Heart left ventricle (tissue), 16 donors: ENCODE data around the gene NCOR1. TPM values are rescaled to one million over a fixed set of nuclear protein-coding genes. Genes with fewer than 3 reads are reported as not detected.

Experiments
- ATAC-seq, 4 donors: fragments of 200-7000 bp; cut with Tn5 transposase; one replicate each; pipeline ENCODE4 v1.9.1; 2020 to 2022; ENCODE audit warnings: moderate library complexity in 4 of 4, mild to moderate bottlenecking in 3 of 4, moderate number of reproducible peaks in 1 of 4
- DNase-seq, 5 donors: peaks; one replicate each; pipeline ENCODE4 v3.0.0-alpha.2; 2020
- H3K27ac ChIP-seq, 12 donors: fragments of 200-600 bp; sonication (generic) in 4 of 12; one replicate each; pipeline versions ENCODE4 v1.5.0 to v1.8.0; 2016 to 2022; ENCODE audit warnings: mild to moderate bottlenecking in 2 of 12
- H3K27me3 ChIP-seq, 9 donors: fragments of 200-600 bp; sonication (generic) in 2 of 9; one replicate each; pipeline versions ENCODE4 v1.5.1 to v1.8.0; 2016 to 2022; ENCODE audit warnings: mild to moderate bottlenecking in 3 of 9
- H3K36me3 ChIP-seq, 9 donors: fragments of 200-600 bp; sonication (generic) in 2 of 9; one replicate each; pipeline versions ENCODE4 v1.5.0 to v1.8.0; 2018 to 2022; ENCODE audit warnings: mild to moderate bottlenecking in 2 of 9
- H3K4me1 ChIP-seq, 12 donors: fragments of 200-600 bp; sonication (generic) in 4 of 12; one replicate each; pipeline versions ENCODE4 v1.5.0 to v1.8.0; 2016 to 2022; ENCODE audit warnings: mild to moderate bottlenecking in 3 of 12
- H3K4me3 ChIP-seq, 12 donors: fragments of 200-600 bp; sonication (generic) in 4 of 12; one replicate each; pipeline versions ENCODE4 v1.5.0 to v1.8.0; 2017 to 2022; ENCODE audit warnings: mild to moderate bottlenecking in 9 of 12, moderate library complexity in 4 of 12
- H3K9me3 ChIP-seq, 12 donors: fragments of 200-600 bp; sonication (generic) in 4 of 12; one replicate each; pipeline versions ENCODE4 v1.5.0 to v1.8.0; 2016 to 2022; ENCODE audit warnings: mild to moderate bottlenecking in 1 of 12
- POLR2A ChIP-seq, 2 donors: fragments of 450-650 bp; IDR thresholded peaks; one replicate each; pipeline ENCODE4 v1.6.1; 2017; ENCODE audit warnings: antibody characterized with exemption in 2 of 2, mild to moderate bottlenecking in 2 of 2, moderate library complexity in 2 of 2
- WGBS, 4 donors: extraction: QIAGEN DNeasy Blood & Tissue Kit in 2 of 4; methylation state at CpG; one replicate each; pipeline versions ENCODE4 v1.1.5 to v1.1.7; 2013 to 2018; 5-methylcytosine and 5-hydroxymethylcytosine counted together
- intact Hi-C, 10 donors: fragments of 100-400 bp; cut with DNase I; formaldehyde crosslinking; loops; one replicate each; pipeline versions ENCODE4 v1.11.1 to v1.14.2; 2022
- polyA plus RNA-seq, 2 donors: library from polyadenylated mRNA; stranded (reverse); fragments of 200-250 nt; gene quantifications; one replicate each; pipeline ENCODE4 v1.2.3, GENCODE V29; 2013
- total RNA-seq, 9 donors: library from RNA; depleted of rRNA in 2 of 9; stranded (reverse); fragments of >200 nt in 2 of 9; fragmentation: NEBNext Ultra II Directional in 3 of 9; extraction: Animal tissue kit (Norgen Biotek cat#: 25700) in 3 of 9; gene quantifications; one replicate each; pipeline versions ENCODE4 v1.1.0 to v1.2.4, GENCODE V29; 2016 to 2023
- TF ChIP-seq, protein P1 (sequence below), 12 donors: fragments of 200-600 bp; sonication (generic) in 4 of 12; IDR thresholded peaks; one replicate each; pipeline versions ENCODE4 v1.5.0 to v1.8.0; 2018 to 2022; ENCODE audit warnings: antibody characterized with exemption in 12 of 12, mild to moderate bottlenecking in 5 of 12
- donor health status: ischemic (EF 13 %, LVEDD 7.1; RV severe dilation, severe dysfunction).
- donor health status: healthy with polysubstance abuse.
- donor health status: DM: no; HTN: yes; CAD: no.
- donor health status: DM: no; HTN: no; CAD: no.
- donor health status: ischemic (EF 25% LVEDD 6.9; RV normal size, moderate dysfunction).
- donor health status: ischemic (EF 25% LVEDD 5.7; RV mildly dilated, moderate dysfunction).
- donor health status: healthy.
- donor health status: DM: yes; HTN: yes; CAD: no.
- donor health status: ischemic (EF 35%, LVEDD 5.7; RV mildly dilated, moderate dysfunction).
- donor health status: nonischemic (EF 11% LVEDD 7.7; RV severe dilation, severe dysfunction).
- donor health status: DM: yes; HTN: yes; CAD: no.
- donor health status: PGD.
- donor health status: ischemic (EF 29% LVEDD 5.4; RV normal size, mild dysfunction).
- donor health status: nonischemic (EF 23%, LVEDD 6.1; RV moderate dilation, normal function).

NCOR1 gene
- total and polyA plus RNA-seq, 11 donors = 35.2 to 92.2 (median 74.1) TPM

DNA sequence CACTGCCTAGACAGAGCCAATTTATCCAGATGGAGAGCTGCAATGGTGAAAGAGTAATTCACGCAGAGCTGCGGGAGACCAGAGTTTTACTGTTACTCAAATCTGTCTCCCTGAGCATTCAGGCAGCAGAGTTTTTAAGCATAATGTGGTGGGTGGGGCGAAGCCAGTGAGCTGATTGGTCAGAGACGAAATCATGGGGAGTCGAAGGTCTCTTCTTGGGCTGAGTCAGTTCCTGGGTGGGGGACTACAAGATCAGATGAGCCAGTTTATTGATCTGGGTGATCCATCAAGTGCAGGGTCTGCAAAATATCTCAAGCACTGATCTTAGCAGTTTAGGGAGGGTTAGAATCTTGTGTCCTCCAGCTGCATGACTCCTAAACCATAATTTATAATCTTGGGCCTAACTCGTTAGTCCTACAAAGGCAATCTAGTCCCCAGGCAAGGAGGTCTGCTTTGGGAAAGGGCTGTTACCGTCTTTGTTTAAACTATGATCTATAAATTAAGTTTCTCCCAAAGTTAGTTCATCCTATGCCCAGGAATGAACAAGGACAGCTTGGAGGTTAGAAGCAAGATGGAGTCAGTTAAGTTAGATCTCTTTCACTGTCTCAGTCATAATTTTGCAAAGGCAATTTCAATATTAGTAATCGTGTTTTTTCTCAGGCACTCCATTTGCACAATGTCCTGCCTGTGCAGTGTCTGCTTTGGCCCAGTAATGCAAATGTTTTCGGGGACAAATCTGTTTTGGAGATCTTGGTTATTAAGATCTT is 28.6 kb upstream of the NCOR1 start:
- no peaks in the 10 kb centered on the region for H3K4me1 ChIP-seq
- WGBS, 4 donors = 86 to 94% (median 92%) methylated on average over 9 of the region's 9 CpGs
- intact Hi-C loops = no loop called here
- H3K27me3 ChIP-seq = no peaks in the 10 kb centered on the region
- no peak overlapping the region for H3K27ac ChIP-seq
- TF ChIP-seq POLR2A (IDR thresholded peaks at IDR 0.05) = no peak
- TF ChIP-seq, protein P1, sequence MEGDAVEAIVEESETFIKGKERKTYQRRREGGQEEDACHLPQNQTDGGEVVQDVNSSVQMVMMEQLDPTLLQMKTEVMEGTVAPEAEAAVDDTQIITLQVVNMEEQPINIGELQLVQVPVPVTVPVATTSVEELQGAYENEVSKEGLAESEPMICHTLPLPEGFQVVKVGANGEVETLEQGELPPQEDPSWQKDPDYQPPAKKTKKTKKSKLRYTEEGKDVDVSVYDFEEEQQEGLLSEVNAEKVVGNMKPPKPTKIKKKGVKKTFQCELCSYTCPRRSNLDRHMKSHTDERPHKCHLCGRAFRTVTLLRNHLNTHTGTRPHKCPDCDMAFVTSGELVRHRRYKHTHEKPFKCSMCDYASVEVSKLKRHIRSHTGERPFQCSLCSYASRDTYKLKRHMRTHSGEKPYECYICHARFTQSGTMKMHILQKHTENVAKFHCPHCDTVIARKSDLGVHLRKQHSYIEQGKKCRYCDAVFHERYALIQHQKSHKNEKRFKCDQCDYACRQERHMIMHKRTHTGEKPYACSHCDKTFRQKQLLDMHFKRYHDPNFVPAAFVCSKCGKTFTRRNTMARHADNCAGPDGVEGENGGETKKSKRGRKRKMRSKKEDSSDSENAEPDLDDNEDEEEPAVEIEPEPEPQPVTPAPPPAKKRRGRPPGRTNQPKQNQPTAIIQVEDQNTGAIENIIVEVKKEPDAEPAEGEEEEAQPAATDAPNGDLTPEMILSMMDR (IDR thresholded peaks at IDR 0.05) = no peak
- no peaks in the 10 kb centered on the region for H3K36me3 ChIP-seq
- no peak for ATAC-seq
- DNase-seq = no peak
- H3K4me3 ChIP-seq = no peak overlapping the region
- no peaks in the 10 kb centered on the region for H3K9me3 ChIP-seq

DNA sequence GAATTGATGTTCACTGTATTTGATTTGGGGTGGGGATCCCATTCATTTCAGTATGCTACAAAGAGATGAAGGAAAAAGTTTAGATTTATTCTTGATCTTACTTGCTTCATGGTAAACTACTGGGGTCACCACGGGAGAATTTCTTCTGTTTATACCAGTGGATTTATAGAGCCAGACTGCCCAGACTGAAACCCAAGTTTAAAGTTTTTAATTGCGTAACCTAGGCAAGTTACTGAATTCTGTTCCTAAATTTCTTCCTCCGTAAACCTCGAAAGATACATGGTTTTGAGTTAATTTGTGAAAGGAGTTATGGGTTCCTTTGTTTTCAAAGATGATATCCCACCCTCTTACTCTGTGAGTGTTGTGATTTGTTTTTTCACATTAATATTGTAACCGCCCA is 28.1 kb upstream of the NCOR1 start:
- H3K27me3 ChIP-seq = no peaks in the 10 kb centered on the region
- no peak overlapping the region for H3K4me3 ChIP-seq
- no peaks in the 10 kb centered on the region for H3K9me3 ChIP-seq
- no peaks in the 10 kb centered on the region for H3K36me3 ChIP-seq
- no peaks in the 10 kb centered on the region for H3K4me1 ChIP-seq
- no peak for ATAC-seq
- no peak overlapping the region for H3K27ac ChIP-seq
- WGBS, 4 donors = 90 to 97% (median 92%) methylated on average over 5 of the region's 5 CpGs
- intact Hi-C loops = no loop called here
- no peak for TF ChIP-seq POLR2A (IDR thresholded peaks at IDR 0.05)
- TF ChIP-seq, protein P1 (IDR thresholded peaks at IDR 0.05) = no peak
- DNase-seq = no peak

DNA sequence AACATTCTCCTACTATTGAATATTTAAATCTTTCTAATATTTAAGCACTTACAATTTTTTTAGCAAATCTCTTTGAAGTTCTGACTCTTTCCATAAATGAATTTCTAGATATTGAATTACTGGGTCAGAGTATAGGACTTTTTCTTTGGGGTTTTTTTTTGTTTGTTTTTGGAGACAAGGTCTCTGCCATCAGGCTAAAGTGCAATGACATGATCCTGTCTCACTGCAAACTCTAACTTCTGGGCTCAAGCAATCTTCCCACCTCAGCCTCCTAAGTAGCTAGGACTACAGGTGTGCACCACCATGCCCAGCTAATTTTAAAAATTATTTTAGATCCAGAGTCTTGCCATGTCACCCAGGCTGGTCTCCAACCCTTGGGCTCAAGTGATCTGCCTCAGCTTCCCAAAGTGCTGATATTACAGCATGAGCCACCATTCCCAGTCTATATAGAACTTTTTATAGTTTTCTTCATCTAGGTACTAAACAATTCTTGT is 26.6 kb upstream of the NCOR1 start:
- Histone ChIP-seq H3K27ac (no peak overlapping the region), H3K27me3 (no peaks in the 10 kb centered on the region), H3K36me3 (peaks cover 0 to 2% (median 0%) of the 10 kb centered on the region in 9 donors), H3K9me3 (no peaks in the 10 kb centered on the region), H3K4me3 (no peak overlapping the region), H3K4me1 (no peaks in the 10 kb centered on the region)
- no peak for DNase-seq
- TF ChIP-seq, protein P1 (IDR thresholded peaks at IDR 0.05) = no peak
- intact Hi-C loops = no loop called here
- no peak for ATAC-seq

DNA sequence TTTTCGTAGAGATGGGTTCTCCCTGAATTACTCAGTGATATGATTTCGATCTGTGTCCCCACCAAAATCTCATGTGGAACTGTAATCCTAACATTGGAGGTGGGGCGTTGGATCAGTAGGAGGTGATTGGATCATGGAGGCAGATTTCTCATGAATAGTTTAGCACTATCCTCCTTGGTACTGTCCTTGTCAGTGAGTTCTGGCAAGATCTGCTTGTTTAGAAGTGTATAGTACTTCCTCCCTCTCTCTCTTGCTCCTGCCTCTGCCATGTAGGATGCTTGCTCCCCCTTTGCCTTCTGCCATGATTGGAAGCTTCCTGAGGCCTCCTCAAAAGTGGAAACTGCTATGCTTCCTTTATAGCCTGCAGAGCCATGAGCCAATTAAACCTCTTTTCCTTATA is 24.6 kb upstream of the NCOR1 start:
- no peak overlapping the region for H3K27ac ChIP-seq
- 97 to 100% (median 99%) methylated on average over 3 of the region's 3 CpGs for WGBS, 4 donors
- H3K4me1 ChIP-seq = no peaks in the 10 kb centered on the region
- TF ChIP-seq, protein P1 (IDR thresholded peaks at IDR 0.05) = no peak
- TF ChIP-seq POLR2A (IDR thresholded peaks at IDR 0.05) = no peak
- ATAC-seq = no peak
- H3K36me3 ChIP-seq = peaks cover 0 to 21% (median 0%) of the 10 kb centered on the region in 9 donors
- no peaks in the 10 kb centered on the region for H3K9me3 ChIP-seq
- no peak overlapping the region for H3K4me3 ChIP-seq
- intact Hi-C loops = no loop called here
- DNase-seq = no peak
- H3K27me3 ChIP-seq = no peaks in the 10 kb centered on the region
